K562 (cell line): ENCODE data around the gene GNG7. TPM values are rescaled to one million over a fixed set of nuclear protein-coding genes. Genes with fewer than 3 reads are reported as not detected.
A peak's percentile ranks its signal among the peaks of the same experiment; 100 is the strongest.

Experiments
- ATAC-seq: fragments of 200-7000 bp; cut with Tn5 transposase; 3 replicates; pipeline ENCODE4 v1.9.1; 2020; ENCODE audit warnings: moderate library complexity
- BruUV-seq: library from RNA; stranded (reverse); fragments of 400-500 nt; replicated peaks from 2 replicates; lab custom pipeline; 2021; lab: Mats Ljungman, UMichigan
- CTCF ChIA-PET: fragments of 300-600 bp; formaldehyde crosslinking; extraction: SDS; loops from one replicate; lab custom pipeline; 2021; ENCODE audit warnings: low intra/inter-chr PET ratio; lab: Yijun Ruan, JAX
- POLR2A ChIA-PET: fragments of 300-600, 350-650 bp; sonication (Branson Sonifier 250); formaldehyde crosslinking; extraction: SDS; loops from one replicate; lab custom pipeline; 2021; ENCODE audit warnings: antibody characterized with exemption, inconsistent platforms; lab: Yijun Ruan, JAX
- DNase-seq, 4 experiments: peaks; one replicate each; pipeline versions ENCODE4 v3.0.0 to v3.0.0-alpha.2; 2011 to 2018; ENCODE audit warnings: low spot score in 3 of 4, mixed read lengths in 3 of 4; ENCODE audit errors: extremely low read depth in 1 of 4
- FAIRE-seq: peaks from 2 replicates; lab custom pipeline; 2011; peaks lifted over from hg19 to GRCh38; lab: Jason Lieb, UNC
- H2AFZ ChIP-seq: 2 replicates; pipeline ENCODE4 v1.6.0; 2011; ENCODE audit warnings: low read depth, low read length, control low read depth, inconsistent platforms
- H3K27ac ChIP-seq: fragments of 200-600 bp; 3 replicates; pipeline ENCODE4 v1.8.0; 2011; ENCODE audit warnings: low read depth, mild to moderate bottlenecking, control low read depth, inconsistent platforms, low read length, moderate library complexity, mixed read lengths; ENCODE audit errors: extremely low read depth
- H3K27me3 ChIP-seq, 2 experiments: fragments of 300-600 bp in 1 of 2; 2 replicates in 1 of 2; 3 replicates in 1 of 2; pipeline versions ENCODE4 v1.6.0 to v1.8.0; 2011; ENCODE audit warnings: inconsistent platforms in 2 of 2, low read length in 2 of 2, mild to moderate bottlenecking in 1 of 2, mixed read lengths in 1 of 2, moderate library complexity in 1 of 2; ENCODE audit not compliant: control insufficient read depth in 2 of 2, insufficient read depth in 2 of 2
- H3K36me3 ChIP-seq: fragments of 300-600 bp; 3 replicates; pipeline ENCODE4 v1.8.0; 2011; ENCODE audit warnings: mild to moderate bottlenecking, low read length, inconsistent platforms; ENCODE audit not compliant: control insufficient read depth, insufficient read depth
- H3K4me1 ChIP-seq, 2 experiments: fragments of 200-600 bp in 1 of 2; replicated peaks in 1 of 2; 2 replicates in 1 of 2; 3 replicates in 1 of 2; pipeline versions ENCODE4 v1.5.1 to v1.8.0; 2011; ENCODE audit warnings: inconsistent platforms in 2 of 2, low read length in 2 of 2, mild to moderate bottlenecking in 1 of 2, mixed read lengths in 1 of 2, moderate library complexity in 1 of 2; ENCODE audit not compliant: control insufficient read depth in 2 of 2, insufficient read depth in 2 of 2
- H3K4me2 ChIP-seq: 2 replicates; pipeline ENCODE4 v1.6.1; 2011; ENCODE audit warnings: low read length, control low read depth, inconsistent platforms, mixed read lengths; ENCODE audit not compliant: insufficient read depth
- H3K4me3 ChIP-seq: fragments of 200-600 bp; sonication (generic), shearing (Covaris generic); 2 replicates; pipeline ENCODE4 v1.5.1; 2016; ENCODE audit warnings: control low read depth, inconsistent platforms
- H3K79me2 ChIP-seq: fragments of 200-600 bp; 3 replicates; pipeline ENCODE4 v1.8.0; 2011; ENCODE audit warnings: low read length, inconsistent platforms; ENCODE audit not compliant: control insufficient read depth, insufficient read depth
- H3K9ac ChIP-seq, 2 experiments: 2 replicates each; pipeline versions ENCODE4 v1.6.0 to v1.6.1; 2011; ENCODE audit warnings: low read depth in 2 of 2, low read length in 2 of 2, control low read depth in 1 of 2, inconsistent platforms in 1 of 2, mild to moderate bottlenecking in 1 of 2, mixed read lengths in 1 of 2; ENCODE audit not compliant: insufficient read depth in 1 of 2
- H3K9me1 ChIP-seq: one replicate; pipeline ENCODE4 v1.6.0; 2011; ENCODE audit warnings: inconsistent platforms, mild to moderate bottlenecking, low read length, moderate library complexity; ENCODE audit not compliant: control insufficient read depth, insufficient read depth
- H3K9me3 ChIP-seq: replicated peaks from 2 replicates; pipeline ENCODE4 v1.5.1; 2011; ENCODE audit warnings: low read depth, low read length, inconsistent platforms; ENCODE audit not compliant: control insufficient read depth, insufficient read depth
- H4K20me1 ChIP-seq: replicated peaks from 2 replicates; pipeline ENCODE4 v1.6.1; 2011; ENCODE audit warnings: low read length, inconsistent platforms, mixed read lengths; ENCODE audit not compliant: control insufficient read depth, insufficient read depth
- BHLHE40 ChIP-seq: IDR thresholded peaks from 2 replicates; pipeline ENCODE4 v1.6.1; 2011; ENCODE audit warnings: low read length, improper control_type of control experiment
- EP300 ChIP-seq: IDR thresholded peaks from 2 replicates; pipeline ENCODE4 v1.6.1; 2012; ENCODE audit warnings: low read length, improper control_type of control experiment
- WGBS: fragments of 100-300 bp; shearing (Covaris generic); methylation state at CpG from one replicate; pipeline ENCODE4 v1.1.6; 2016; ENCODE audit warnings: low coverage, mixed read lengths; ENCODE audit not compliant: insufficient coverage; ENCODE audit errors: missing lambda C conversion rate; 5-methylcytosine and 5-hydroxymethylcytosine counted together
- in situ Hi-C: fragments of 300-500 bp; cut with MboI; formaldehyde crosslinking; loops from 4 replicates; pipeline ENCODE4 v1.15.0; 2018; ENCODE audit warnings: inconsistent platforms, mixed read lengths
- intact Hi-C: fragments of 100-400 bp; cut with micrococcal nuclease; formaldehyde crosslinking; loops from 2 replicates; pipeline ENCODE4 v1.14.2; 2022
- polyA plus RNA-seq, 8 experiments: library from polyadenylated mRNA; depleted of rRNA in 4 of 8; stranded (reverse) in 5 of 8; unstranded in 3 of 8; fragments of >200 nt; fragmentation: Nextera tagmentation in 2 of 8; fragmentation: Illumina TruSeq in 1 of 8; extraction: Ambion mirVana in 2 of 8; extraction: Trizol in 1 of 8; gene quantifications; 2 replicates each; pipeline versions ENCODE4 v1.2.1 to v1.2.3, GENCODE V29; 2011 to 2014; ENCODE audit warnings: inconsistent platforms in 1 of 8, missing spikeins in 1 of 8
- total RNA-seq, 7 experiments: library from RNA; depleted of rRNA in 6 of 7; stranded (reverse); fragments of >200 nt in 6 of 7; fragmentation: Illumina TruSeq in 2 of 7; extraction: Trizol in 2 of 7; gene quantifications; 2 replicates each; pipeline versions ENCODE4 v1.2.1 to v1.2.3, GENCODE V29; 2011 to 2021; ENCODE audit warnings: low replicate concordance in 1 of 7
- TF ChIP-seq, protein P1 (sequence below): sonication (generic); formaldehyde crosslinking; IDR thresholded peaks from 2 replicates; pipeline ENCODE4 v1.5.0; 2020; ENCODE audit warnings: missing genetic modification reagents
- TF ChIP-seq, protein P2 (sequence below): sonication (generic); formaldehyde crosslinking; IDR thresholded peaks from 2 replicates; pipeline ENCODE4 v1.9.0; 2022; ENCODE audit warnings: mild to moderate bottlenecking, missing genetic modification reagents

Gene GNG7
- total and polyA plus RNA-seq, 9 of the 15 experiments (the other 6 are each of a cell fraction or from before 2014, with no cell fraction given): 0.01 to 0.20 (median 0.06) TPM; not detected in 1

DNA sequence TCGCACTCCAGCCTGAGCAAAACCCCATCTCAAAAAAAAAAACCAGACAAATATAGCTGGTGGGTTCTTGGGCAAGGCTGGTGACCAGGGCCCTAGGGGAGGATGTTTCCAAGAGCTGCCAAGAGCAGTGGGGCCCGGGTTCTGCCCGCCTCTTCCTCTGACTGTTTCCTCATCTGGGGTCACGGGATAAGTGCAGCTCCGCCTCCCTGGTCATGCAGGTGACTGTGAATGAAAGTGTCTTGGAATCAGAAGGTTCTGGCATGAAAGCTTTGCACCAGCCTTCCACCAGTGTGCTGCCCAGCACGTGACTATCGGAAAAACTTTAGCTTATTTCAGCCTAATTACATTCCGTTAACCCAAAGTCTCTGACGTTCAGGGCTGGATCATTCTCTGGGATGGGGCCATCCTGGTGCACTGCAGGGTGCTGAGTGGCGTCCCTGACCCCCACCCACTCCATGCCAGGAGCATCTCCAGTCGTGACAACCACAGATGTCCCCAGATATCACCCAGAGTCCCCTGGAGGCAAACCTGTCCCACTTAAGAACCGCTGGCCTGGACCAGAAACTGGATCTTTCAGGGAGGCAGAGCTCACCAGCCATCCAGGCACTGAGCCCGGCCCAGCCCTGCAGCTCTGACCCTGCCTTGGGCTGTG, 85.6 kb downstream of the GNG7 start:
- CTCF ChIA-PET: no interaction called here
- no peak overlapping the region for H3K4me3 ChIP-seq
- peaks cover 2 to 13% of the 10 kb centered on the region in 2 experiments; a peak in 3 of 5 replicates for H3K4me1 ChIP-seq
- peak overlapping the region in 1 of 2 experiments; percentile 8; a peak in 1 of 4 replicates for H3K9ac ChIP-seq
- POLR2A ChIA-PET: no interaction called here
- FAIRE-seq (no peak), ATAC-seq (no peak), DNase-seq (no peak)
- H3K36me3 ChIP-seq: no peaks in the 10 kb centered on the region
- H4K20me1 ChIP-seq: 0 out of 2 replicates have a peak, but pooled peaks cover 4% of the 10 kb centered on the region
- H3K27me3 ChIP-seq: peaks cover 2 to 41% of the 10 kb centered on the region in 2 experiments; a peak in 2 of 5 replicates
- H3K79me2 ChIP-seq: no peaks in the 10 kb centered on the region
- no peak overlapping the region for H3K4me2 ChIP-seq
- H3K9me1 ChIP-seq: no peaks in the 10 kb centered on the region
- H3K27ac ChIP-seq: no peak overlapping the region
- in situ Hi-C loops: no loop called here
- TF ChIP-seq, protein P1, sequence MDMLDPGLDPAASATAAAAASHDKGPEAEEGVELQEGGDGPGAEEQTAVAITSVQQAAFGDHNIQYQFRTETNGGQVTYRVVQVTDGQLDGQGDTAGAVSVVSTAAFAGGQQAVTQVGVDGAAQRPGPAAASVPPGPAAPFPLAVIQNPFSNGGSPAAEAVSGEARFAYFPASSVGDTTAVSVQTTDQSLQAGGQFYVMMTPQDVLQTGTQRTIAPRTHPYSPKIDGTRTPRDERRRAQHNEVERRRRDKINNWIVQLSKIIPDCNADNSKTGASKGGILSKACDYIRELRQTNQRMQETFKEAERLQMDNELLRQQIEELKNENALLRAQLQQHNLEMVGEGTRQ (CRISPR knock-in tag): peak; percentile 33; the same call in 1 of the 2 replicates
- TF ChIP-seq BHLHE40 (peak; percentile 38; the same call in 1 of the 2 replicates), EP300 (no peak)
- TF ChIP-seq, protein P2, sequence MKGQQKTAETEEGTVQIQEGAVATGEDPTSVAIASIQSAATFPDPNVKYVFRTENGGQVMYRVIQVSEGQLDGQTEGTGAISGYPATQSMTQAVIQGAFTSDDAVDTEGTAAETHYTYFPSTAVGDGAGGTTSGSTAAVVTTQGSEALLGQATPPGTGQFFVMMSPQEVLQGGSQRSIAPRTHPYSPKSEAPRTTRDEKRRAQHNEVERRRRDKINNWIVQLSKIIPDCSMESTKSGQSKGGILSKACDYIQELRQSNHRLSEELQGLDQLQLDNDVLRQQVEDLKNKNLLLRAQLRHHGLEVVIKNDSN (CRISPR knock-in tag): peak; percentile 59
- WGBS: 4% methylated on average over 13 of the region's 13 CpGs
- intact Hi-C loops: loop anchor here (10.0 kb wide), 2 partner anchors 222 to 462 kb away; partner anchors contain the start of gene AP3D1
- H2AFZ ChIP-seq: no peak overlapping the region
- no TSS peak for BruUV-seq
- H3K9me3 ChIP-seq: peaks cover 2% of the 10 kb centered on the region; the same call in 1 of the 2 replicates
